ENCODE results near the gene MAPK8IP1. TPM values are rescaled to one million over a fixed set of nuclear protein-coding genes. Genes with fewer than 3 reads are reported as not detected.

Gene MAPK8IP1
- total RNA-seq, 1 donor, result 8.0 TPM

- TF ChIP-seq CTCF (IDR thresholded peaks at IDR 0.05; ENCODE audit: extremely low read depth, low read depth, low read length), result no peak
- Histone ChIP-seq H3K27me3 (ENCODE audit: insufficient read depth, low read length) (peaks cover 7% of the 10 kb centered on the region), H4K20me1 (ENCODE audit: insufficient read depth, low read length) (peaks cover 9% of the 10 kb centered on the region), H3K79me2 (ENCODE audit: insufficient read depth, low read length) (no peaks in the 10 kb centered on the region), H3K27ac (ENCODE audit: low read depth, low read length) (no peak overlapping the region), H2AFZ (ENCODE audit: low read length) (no peak overlapping the region), H3K36me3 (ENCODE audit: insufficient read depth, low read length) (peaks cover 32% of the 10 kb centered on the region), H3K4me3 (ENCODE audit: insufficient read depth, low read length) (no peak overlapping the region), H3K9me3 (ENCODE audit: low read depth, low read length) (no peaks in the 10 kb centered on the region), H3K4me1 (ENCODE audit: insufficient read depth, low read length) (no peaks in the 10 kb centered on the region), H3K4me2 (ENCODE audit: insufficient read depth, low read length) (no peak overlapping the region)
- DNase-seq (ENCODE audit: insufficient read length, low spot score, missing footprints), result peak; percentile 61
These were observed 45.6 kb downstream of the MAPK8IP1 start for GRCh38 chr11:45930951-45931570.

GRCh38 chr11:45931739-45932138 is 46.3 kb downstream of the MAPK8IP1 start:
- no peaks in the 10 kb centered on the region for H3K4me1 ChIP-seq (ENCODE audit: insufficient read depth, low read length)
- H3K4me3 ChIP-seq (ENCODE audit: insufficient read depth, low read length), result no peak overlapping the region
- no peak overlapping the region for H2AFZ ChIP-seq (ENCODE audit: low read length)
- H3K9me3 ChIP-seq (ENCODE audit: low read depth, low read length), result no peaks in the 10 kb centered on the region
- peaks cover 9% of the 10 kb centered on the region for H4K20me1 ChIP-seq (ENCODE audit: insufficient read depth, low read length)
- no peak overlapping the region for H3K27ac ChIP-seq (ENCODE audit: low read depth, low read length)
- TF ChIP-seq CTCF (IDR thresholded peaks at IDR 0.05; ENCODE audit: extremely low read depth, low read depth, low read length), result no peak
- no peaks in the 10 kb centered on the region for H3K79me2 ChIP-seq (ENCODE audit: insufficient read depth, low read length)
- H3K36me3 ChIP-seq (ENCODE audit: insufficient read depth, low read length), result peaks cover 32% of the 10 kb centered on the region
- peaks cover under 1% of the 10 kb centered on the region for H3K27me3 ChIP-seq (ENCODE audit: insufficient read depth, low read length)
- no peak for DNase-seq (ENCODE audit: insufficient read length, low spot score, missing footprints)
- H3K4me2 ChIP-seq (ENCODE audit: insufficient read depth, low read length), result no peak overlapping the region

- peaks cover 9% of the 10 kb centered on the region for H4K20me1 ChIP-seq (ENCODE audit: insufficient read depth, low read length)
- peaks cover 32% of the 10 kb centered on the region for H3K36me3 ChIP-seq (ENCODE audit: insufficient read depth, low read length)
- no peaks in the 10 kb centered on the region for H3K79me2 ChIP-seq (ENCODE audit: insufficient read depth, low read length)
- no peaks in the 10 kb centered on the region for H3K27me3 ChIP-seq (ENCODE audit: insufficient read depth, low read length)
- no peak overlapping the region for H3K4me3 ChIP-seq (ENCODE audit: insufficient read depth, low read length)
- no peak overlapping the region for H3K27ac ChIP-seq (ENCODE audit: low read depth, low read length)
- no peak for TF ChIP-seq CTCF (IDR thresholded peaks at IDR 0.05; ENCODE audit: extremely low read depth, low read depth, low read length)
- no peak for DNase-seq (ENCODE audit: insufficient read length, low spot score, missing footprints)
- H2AFZ ChIP-seq (ENCODE audit: low read length), result no peak overlapping the region
- H3K4me2 ChIP-seq (ENCODE audit: insufficient read depth, low read length), result no peak overlapping the region
- no peaks in the 10 kb centered on the region for H3K9me3 ChIP-seq (ENCODE audit: low read depth, low read length)
- no peaks in the 10 kb centered on the region for H3K4me1 ChIP-seq (ENCODE audit: insufficient read depth, low read length)
These were observed 46.8 kb downstream of the MAPK8IP1 start for GRCh38 chr11:45932217-45932616.

GRCh38 chr11:45933131-45933831 is 47.8 kb downstream of the MAPK8IP1 start:
- Histone ChIP-seq H4K20me1 (ENCODE audit: insufficient read depth, low read length) (peaks cover 12% of the 10 kb centered on the region), H3K4me2 (ENCODE audit: insufficient read depth, low read length) (no peak overlapping the region), H3K27ac (ENCODE audit: low read depth, low read length) (no peak overlapping the region), H3K27me3 (ENCODE audit: insufficient read depth, low read length) (no peaks in the 10 kb centered on the region), H2AFZ (ENCODE audit: low read length) (no peak overlapping the region), H3K79me2 (ENCODE audit: insufficient read depth, low read length) (no peaks in the 10 kb centered on the region), H3K4me3 (ENCODE audit: insufficient read depth, low read length) (no peak overlapping the region), H3K9me3 (ENCODE audit: low read depth, low read length) (no peaks in the 10 kb centered on the region), H3K36me3 (ENCODE audit: insufficient read depth, low read length) (peaks cover 40% of the 10 kb centered on the region), H3K4me1 (ENCODE audit: insufficient read depth, low read length) (no peaks in the 10 kb centered on the region)
- TF ChIP-seq CTCF (IDR thresholded peaks at IDR 0.05; ENCODE audit: extremely low read depth, low read depth, low read length), result no peak
- peak; percentile 71 for DNase-seq (ENCODE audit: insufficient read length, low spot score, missing footprints)
